Fibroblast of lung (primary cell): Measurements from ENCODE around the gene POLE3.
"Not testable (repeated sequence)": the region's sequence is repeated elsewhere in the genome, so short reads cannot be mapped to it uniquely, and the experiment has no call there.

ENCODE experiments used
- CTCF ChIP-seq, 2 donors: IDR thresholded peaks in 1 of 2; conservative IDR thresholded peaks in 1 of 2; 1 replicate in 1 of 2; 2 replicates in 1 of 2; pipeline ENCODE4 v1.5.1; 2011 to 2012; ENCODE audit warnings: low read length in 2 of 2, control low read depth in 1 of 2, inconsistent platforms in 1 of 2, low read depth in 1 of 2, mild to moderate bottlenecking in 1 of 2
- EZH2 ChIP-seq: IDR thresholded peaks from 2 replicates; pipeline ENCODE4 v1.5.1; 2012; ENCODE audit warnings: low read length, control low read depth, mild to moderate bottlenecking; ENCODE audit errors: missing control alignments

DNA sequence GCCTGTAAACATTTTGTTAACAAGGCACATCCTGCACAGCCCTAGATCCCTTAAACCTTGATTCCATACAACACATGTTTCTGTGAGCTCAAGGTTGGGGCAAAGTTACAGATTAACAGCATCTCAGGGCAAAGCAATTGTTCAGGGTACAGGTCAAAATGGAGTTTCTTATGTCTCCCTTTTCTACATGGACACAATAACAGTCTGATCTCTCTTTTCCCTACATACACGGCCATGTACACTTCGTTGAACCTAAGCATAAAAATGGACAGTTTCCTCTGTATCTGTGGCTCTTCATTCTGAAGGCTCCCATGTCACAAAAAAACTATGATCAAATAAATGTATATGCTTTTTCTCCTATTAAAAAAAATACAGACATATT lies 30.7 kb downstream of the POLE3 start:
- not testable (repeated sequence) for TF ChIP-seq CTCF (conservative IDR thresholded peaks at IDR 0.05 in 1 of 2, IDR thresholded peaks at IDR 0.05 in 1 of 2; ENCODE audit: low read depth in 1 of 2, low read length in 2 of 2); EZH2
